Measurements from ENCODE around the gene KRTAP12-2. TPM values are rescaled to one million over a fixed set of nuclear protein-coding genes. Genes with fewer than 3 reads are reported as not detected.

Gene KRTAP12-2
- total and polyA plus RNA-seq, 2 donors (not counting 1 experiment from before 2014, with no cell fraction given) = not detected

GRCh38 chr21:44644878-44645277 is 21.8 kb downstream of the KRTAP12-2 start:
- no peak overlapping the region for H3K4me2 ChIP-seq (ENCODE audit: extremely low read depth, insufficient read depth, low read length)
- no peak overlapping the region for H3K9ac ChIP-seq (ENCODE audit: insufficient read depth, low read length)
- no peaks in the 10 kb centered on the region for H3K9me3 ChIP-seq (ENCODE audit: control insufficient read depth, insufficient read depth, low read depth, low read length)
- H3K4me3 ChIP-seq (replicated peaks in 1 of 4; ENCODE audit: control extremely low read depth in 1 of 4, insufficient read depth in 1 of 4, low read depth in 3 of 4, low read length in 4 of 4) = no peak overlapping the region
- H2AFZ ChIP-seq (ENCODE audit: low read length) = no peak overlapping the region
- no peak for DNase-seq (ENCODE audit: low read depth in 2 of 2)
- no peaks in the 10 kb centered on the region for H3K79me2 ChIP-seq (ENCODE audit: control insufficient read depth, insufficient read depth, low read length)
- no peaks in the 10 kb centered on the region for H3K4me1 ChIP-seq (ENCODE audit: control insufficient read depth, extremely low read depth, insufficient read depth, low read length)
- H3K36me3 ChIP-seq (ENCODE audit: control insufficient read depth, insufficient read depth, low read length) = no peaks in the 10 kb centered on the region
- TF ChIP-seq EZH2 (IDR thresholded peaks at IDR 0.05; ENCODE audit: low read length, missing control alignments) (no peak), CTCF (conservative IDR thresholded peaks at IDR 0.05 in 1 of 2, IDR thresholded peaks at IDR 0.05 in 1 of 2; ENCODE audit: low read depth in 1 of 2, low read length in 2 of 2) (no peak)
- H4K20me1 ChIP-seq (ENCODE audit: control insufficient read depth, extremely low read depth, insufficient read depth, low read length) = no peaks in the 10 kb centered on the region
- H3K27me3 ChIP-seq (ENCODE audit: control insufficient read depth, insufficient read depth, low read length) = no peaks in the 10 kb centered on the region
- H3K27ac ChIP-seq (ENCODE audit: insufficient read depth, low read length) = no peak overlapping the region

- Histone ChIP-seq H3K4me2 (ENCODE audit: extremely low read depth, insufficient read depth, low read length) (no peak overlapping the region), H4K20me1 (ENCODE audit: control insufficient read depth, extremely low read depth, insufficient read depth, low read length) (no peaks in the 10 kb centered on the region), H3K36me3 (ENCODE audit: control insufficient read depth, insufficient read depth, low read length) (no peaks in the 10 kb centered on the region), H3K4me3 (replicated peaks in 1 of 4; ENCODE audit: control extremely low read depth in 1 of 4, insufficient read depth in 1 of 4, low read depth in 3 of 4, low read length in 4 of 4) (no peak overlapping the region), H3K9me3 (ENCODE audit: control insufficient read depth, insufficient read depth, low read depth, low read length) (no peaks in the 10 kb centered on the region), H3K4me1 (ENCODE audit: control insufficient read depth, extremely low read depth, insufficient read depth, low read length) (no peaks in the 10 kb centered on the region), H2AFZ (ENCODE audit: low read length) (no peak overlapping the region), H3K27me3 (ENCODE audit: control insufficient read depth, insufficient read depth, low read length) (no peaks in the 10 kb centered on the region), H3K79me2 (ENCODE audit: control insufficient read depth, insufficient read depth, low read length) (no peaks in the 10 kb centered on the region), H3K27ac (ENCODE audit: insufficient read depth, low read length) (no peak overlapping the region), H3K9ac (ENCODE audit: insufficient read depth, low read length) (no peak overlapping the region)
- TF ChIP-seq EZH2 (IDR thresholded peaks at IDR 0.05; ENCODE audit: low read length, missing control alignments) (no peak), CTCF (conservative IDR thresholded peaks at IDR 0.05 in 1 of 2, IDR thresholded peaks at IDR 0.05 in 1 of 2; ENCODE audit: low read depth in 1 of 2, low read length in 2 of 2) (no peak)
- no peak for DNase-seq (ENCODE audit: low read depth in 2 of 2)
Measured at GRCh38 chr21:44643741-44644310, 22.9 kb downstream of the KRTAP12-2 start.

- Histone ChIP-seq H3K27me3 (ENCODE audit: control insufficient read depth, insufficient read depth, low read length) (no peaks in the 10 kb centered on the region), H3K79me2 (ENCODE audit: control insufficient read depth, insufficient read depth, low read length) (no peaks in the 10 kb centered on the region), H3K4me2 (ENCODE audit: extremely low read depth, insufficient read depth, low read length) (no peak overlapping the region), H3K27ac (ENCODE audit: insufficient read depth, low read length) (no peak overlapping the region), H3K36me3 (ENCODE audit: control insufficient read depth, insufficient read depth, low read length) (no peaks in the 10 kb centered on the region), H3K4me1 (ENCODE audit: control insufficient read depth, extremely low read depth, insufficient read depth, low read length) (no peaks in the 10 kb centered on the region), H3K9ac (ENCODE audit: insufficient read depth, low read length) (no peak overlapping the region), H4K20me1 (ENCODE audit: control insufficient read depth, extremely low read depth, insufficient read depth, low read length) (no peaks in the 10 kb centered on the region), H2AFZ (ENCODE audit: low read length) (no peak overlapping the region), H3K4me3 (replicated peaks in 1 of 4; ENCODE audit: control extremely low read depth in 1 of 4, insufficient read depth in 1 of 4, low read depth in 3 of 4, low read length in 4 of 4) (no peak overlapping the region), H3K9me3 (ENCODE audit: control insufficient read depth, insufficient read depth, low read depth, low read length) (no peaks in the 10 kb centered on the region)
- TF ChIP-seq EZH2 (IDR thresholded peaks at IDR 0.05; ENCODE audit: low read length, missing control alignments) (no peak), CTCF (conservative IDR thresholded peaks at IDR 0.05 in 1 of 2, IDR thresholded peaks at IDR 0.05 in 1 of 2; ENCODE audit: low read depth in 1 of 2, low read length in 2 of 2) (no peak)
- DNase-seq (ENCODE audit: low read depth in 2 of 2) = no peak
Measured at GRCh38 chr21:44640761-44641160, 26.0 kb downstream of the KRTAP12-2 start.

All from fibroblast of lung (primary cell).